ENCODE measurements around the gene PTCRA.

Gene PTCRA

GRCh38 chr6:42962502-42963178, 46.8 kb downstream of the PTCRA start:
- Histone ChIP-seq H3K9me3 (no peaks in the 10 kb centered on the region), H3K27ac (no peak overlapping the region), H3K27me3 (no peaks in the 10 kb centered on the region), H3K4me3 (no peak overlapping the region), H3K36me3 (peaks cover 19 to 56% (median 42%) of the 10 kb centered on the region in 3 donors), H3K4me1 (peaks cover 6 to 20% (median 11%) of the 10 kb centered on the region in 4 donors)
- TF ChIP-seq CTCF (IDR thresholded peaks at IDR 0.05): no peak
- no peak for DNase-seq
- intact Hi-C loops (cut with DNase I; ENCODE audit: low total_unique reads): no loop called here

- H3K9me3 ChIP-seq: no peaks in the 10 kb centered on the region
- H3K27ac ChIP-seq: no peak overlapping the region
- no peaks in the 10 kb centered on the region for H3K27me3 ChIP-seq
- no peak for TF ChIP-seq CTCF (IDR thresholded peaks at IDR 0.05)
- DNase-seq: no peak
- intact Hi-C loops (cut with DNase I; ENCODE audit: low total_unique reads): no loop called here
- no peak overlapping the region for H3K4me3 ChIP-seq
- H3K36me3 ChIP-seq: peaks cover 26 to 63% (median 49%) of the 10 kb centered on the region in 3 donors
- peaks cover 6 to 20% (median 11%) of the 10 kb centered on the region in 4 donors for H3K4me1 ChIP-seq
Observed at GRCh38 chr6:42963179-42963854, 47.5 kb downstream of the PTCRA start.

- DNase-seq: no peak
- H3K36me3 ChIP-seq: peaks cover 33 to 70% (median 56%) of the 10 kb centered on the region in 3 donors
- no peak overlapping the region for H3K4me3 ChIP-seq
- H3K27ac ChIP-seq: no peak overlapping the region
- no peak for TF ChIP-seq CTCF (IDR thresholded peaks at IDR 0.05)
- intact Hi-C loops (cut with DNase I; ENCODE audit: low total_unique reads): no loop called here
- no peaks in the 10 kb centered on the region for H3K27me3 ChIP-seq
- H3K9me3 ChIP-seq: no peaks in the 10 kb centered on the region
- peaks cover 6 to 20% (median 11%) of the 10 kb centered on the region in 4 donors for H3K4me1 ChIP-seq
Observed at GRCh38 chr6:42963855-42964605, 48.2 kb downstream of the PTCRA start.

- DNase-seq: no peak
- H3K4me1 ChIP-seq: no peaks in the 10 kb centered on the region
- no peak overlapping the region for H3K27ac ChIP-seq
- H3K9me3 ChIP-seq: no peaks in the 10 kb centered on the region
- intact Hi-C loops (cut with DNase I; ENCODE audit: low total_unique reads): no loop called here
- H3K27me3 ChIP-seq: no peaks in the 10 kb centered on the region
- TF ChIP-seq CTCF (IDR thresholded peaks at IDR 0.05): no peak
- H3K36me3 ChIP-seq: peaks cover 42 to 84% (median 67%) of the 10 kb centered on the region in 3 donors
- no peak overlapping the region for H3K4me3 ChIP-seq
Observed at GRCh38 chr6:42966571-42966970, 50.7 kb downstream of the PTCRA start.

- Histone ChIP-seq H3K4me3 (no peak overlapping the region), H3K27me3 (no peaks in the 10 kb centered on the region), H3K36me3 (peaks cover 42 to 80% (median 71%) of the 10 kb centered on the region in 3 donors), H3K27ac (no peak overlapping the region), H3K9me3 (no peaks in the 10 kb centered on the region), H3K4me1 (no peaks in the 10 kb centered on the region)
- no peak for TF ChIP-seq CTCF (IDR thresholded peaks at IDR 0.05)
- DNase-seq: no peak
- intact Hi-C loops (cut with DNase I; ENCODE audit: low total_unique reads): no loop called here
Observed at GRCh38 chr6:42967228-42967627, 51.4 kb downstream of the PTCRA start.
